MM.1S (cell line): ENCODE data around the gene WFIKKN1.

Source experiments
- EZH2 ChIP-seq: fragments of 300-600 bp; sonication (generic); optimal IDR thresholded peaks from 2 replicates; pipeline ENCODE3; 2017; ENCODE audit warnings: low read depth, mild to moderate bottlenecking, antibody characterized with exemption, low read length, mixed read lengths
- EZH2phosphoT487 ChIP-seq: fragments of 300-600 bp; sonication (generic); IDR thresholded peaks from 2 replicates; pipeline ENCODE4 v1.6.1; 2018; ENCODE audit warnings: antibody characterized with exemption, low read length
- TF ChIP-seq, protein P1 (sequence below): fragments of 300-600 bp; sonication (generic); IDR thresholded peaks from 2 replicates; pipeline ENCODE4 v1.5.1; 2016; ENCODE audit warnings: antibody characterized with exemption, low read length, mixed read lengths

DNA sequence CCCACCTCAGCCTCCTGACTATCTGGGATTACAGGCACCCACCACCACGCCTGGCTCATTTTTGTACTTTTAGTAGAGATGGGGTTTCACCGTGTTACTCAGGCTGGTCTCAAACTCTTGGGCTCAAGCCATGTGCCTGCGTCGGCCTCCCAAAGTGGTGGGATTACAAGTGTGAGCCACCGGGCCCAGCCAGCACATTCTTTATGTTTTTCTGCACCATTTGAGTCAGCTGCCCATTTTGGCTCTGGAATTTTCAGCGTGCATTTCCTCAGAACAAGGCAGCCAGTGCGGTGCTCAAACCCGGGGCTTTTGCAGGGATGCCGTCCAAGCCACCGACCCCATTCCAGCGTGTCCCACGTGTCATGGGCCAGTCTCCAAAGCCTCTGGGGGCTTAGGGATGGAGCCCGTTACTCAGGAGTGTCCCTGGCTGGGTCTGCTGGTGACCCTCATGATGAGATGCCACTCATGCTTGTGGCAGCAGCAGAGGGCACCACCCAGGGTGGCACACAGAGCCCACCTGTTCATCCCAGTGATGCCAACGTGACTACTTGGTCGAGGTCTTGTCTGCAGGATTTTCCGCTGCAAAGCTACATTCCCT lies 44.6 kb upstream of the WFIKKN1 start:
- TF ChIP-seq, protein P1, sequence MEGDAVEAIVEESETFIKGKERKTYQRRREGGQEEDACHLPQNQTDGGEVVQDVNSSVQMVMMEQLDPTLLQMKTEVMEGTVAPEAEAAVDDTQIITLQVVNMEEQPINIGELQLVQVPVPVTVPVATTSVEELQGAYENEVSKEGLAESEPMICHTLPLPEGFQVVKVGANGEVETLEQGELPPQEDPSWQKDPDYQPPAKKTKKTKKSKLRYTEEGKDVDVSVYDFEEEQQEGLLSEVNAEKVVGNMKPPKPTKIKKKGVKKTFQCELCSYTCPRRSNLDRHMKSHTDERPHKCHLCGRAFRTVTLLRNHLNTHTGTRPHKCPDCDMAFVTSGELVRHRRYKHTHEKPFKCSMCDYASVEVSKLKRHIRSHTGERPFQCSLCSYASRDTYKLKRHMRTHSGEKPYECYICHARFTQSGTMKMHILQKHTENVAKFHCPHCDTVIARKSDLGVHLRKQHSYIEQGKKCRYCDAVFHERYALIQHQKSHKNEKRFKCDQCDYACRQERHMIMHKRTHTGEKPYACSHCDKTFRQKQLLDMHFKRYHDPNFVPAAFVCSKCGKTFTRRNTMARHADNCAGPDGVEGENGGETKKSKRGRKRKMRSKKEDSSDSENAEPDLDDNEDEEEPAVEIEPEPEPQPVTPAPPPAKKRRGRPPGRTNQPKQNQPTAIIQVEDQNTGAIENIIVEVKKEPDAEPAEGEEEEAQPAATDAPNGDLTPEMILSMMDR, result no peak
- no peak for TF ChIP-seq EZH2
- no peak for TF ChIP-seq EZH2phosphoT487
